Inflammatory macrophage treated with lipopolysaccharide for 4 hours (primary cell): ENCODE measurements around the gene RAVER1.
"Not testable (repeated sequence)": the region's sequence is repeated elsewhere in the genome, so short reads cannot be mapped to it uniquely, and the experiment has no call there.

ENCODE experiments used
- DNase-seq: peaks from one replicate; pipeline ENCODE4 v3.0.0-alpha.2; 2020

Gene RAVER1

GRCh38 chr19:10339977-10340376 lies 6.6 kb upstream of the RAVER1 start:
- no peak for DNase-seq

- DNase-seq = peak; percentile 54
Measured at GRCh38 chr19:10339380-10339960, 6.1 kb upstream of the RAVER1 start, which contains the start of gene ICAM3. Gene ICAM3, minus strand, starts transcription at chr19:10339624. Its CDS starts 10 bp downstream, at chr19:10339614.

- no peak for DNase-seq
Measured at GRCh38 chr19:10338940-10339339, 5.6 kb upstream of the RAVER1 start.

GRCh38 chr19:10336725-10337124 lies 3.4 kb upstream of the RAVER1 start:
- not testable (repeated sequence) for DNase-seq

- DNase-seq = no peak
Measured at GRCh38 chr19:10335352-10335985, 2.1 kb upstream of the RAVER1 start.

GRCh38 chr19:10334588-10335351 lies 1.4 kb upstream of the RAVER1 start:
- DNase-seq = peak; percentile 69

GRCh38 chr19:10333758-10334587 lies 644 bp upstream of the RAVER1 start:
- DNase-seq = no peak

GRCh38 chr19:10332158-10332964 lies 968 bp downstream of the RAVER1 start:
- DNase-seq = no peak

- DNase-seq = no peak
Measured at GRCh38 chr19:10329555-10329954, 3.8 kb downstream of the RAVER1 start.

- DNase-seq = no peak
Measured at GRCh38 chr19:10328558-10329429, 4.5 kb downstream of the RAVER1 start.

GRCh38 chr19:10327793-10328192 lies 5.5 kb downstream of the RAVER1 start:
- DNase-seq = no peak

- no peak for DNase-seq
Measured at GRCh38 chr19:10325732-10326131, 7.6 kb downstream of the RAVER1 start.

GRCh38 chr19:10321874-10322835 lies 11.2 kb downstream of the RAVER1 start:
- no peak for DNase-seq

- DNase-seq = no peak
Measured at GRCh38 chr19:10321417-10321797, 11.9 kb downstream of the RAVER1 start.

- no peak for DNase-seq
Measured at GRCh38 chr19:10320602-10321416, 12.5 kb downstream of the RAVER1 start.

GRCh38 chr19:10318807-10319682 lies 14.3 kb downstream of the RAVER1 start:
- DNase-seq = no peak

GRCh38 chr19:10317857-10318462 lies 15.4 kb downstream of the RAVER1 start:
- no peak for DNase-seq
